Stimulated activated naive B cell treated with anti-CD40 and anti-IgM and Interleukin-4, amounts not matched to agents 10 μg/mL and 1 μg/mL and 100 μg/mL, for 72 hours (primary cell): ENCODE data around the gene LDB2.
"Not testable (repeated sequence)": the region's sequence is repeated elsewhere in the genome, so short reads cannot be mapped to it uniquely, and the experiment has no call there.

Experiments
- ATAC-seq, 2 donors: fragments of 150-1000 bp; cut with Tn5 transposase; replicated peaks; 2 replicates each; pipeline ENCODE4 v1.10.0; 2021; ENCODE audit warnings: moderate library complexity in 1 of 2
- DNase-seq: peaks from one replicate; pipeline ENCODE4 v3.0.0; 2021
- H3K27ac Mint-ChIP-seq: one replicate; pipeline ENCODE4 v1.8.0; 2022; ENCODE audit warnings: mild to moderate bottlenecking, mixed read lengths
- H3K27me3 Mint-ChIP-seq, 2 donors: one replicate each; pipeline ENCODE4 v1.8.0; 2022; ENCODE audit warnings: mixed read lengths in 2 of 2
- H3K36me3 Mint-ChIP-seq, 2 donors: one replicate each; pipeline ENCODE4 v1.8.0; 2022; ENCODE audit warnings: mixed read lengths in 2 of 2, mild to moderate bottlenecking in 1 of 2
- H3K4me1 Mint-ChIP-seq, 2 donors: one replicate each; pipeline ENCODE4 v1.8.0; 2022; ENCODE audit warnings: mixed read lengths in 2 of 2, mild to moderate bottlenecking in 1 of 2
- H3K4me3 Mint-ChIP-seq, 2 donors: one replicate each; pipeline ENCODE4 v1.8.0; 2022; ENCODE audit warnings: mild to moderate bottlenecking in 2 of 2, mixed read lengths in 2 of 2, moderate library complexity in 1 of 2
- H3K9me3 Mint-ChIP-seq, 2 donors: one replicate each; pipeline ENCODE4 v1.8.0; 2022; ENCODE audit warnings: mixed read lengths in 2 of 2, mild to moderate bottlenecking in 1 of 2

LDB2 gene

DNA sequence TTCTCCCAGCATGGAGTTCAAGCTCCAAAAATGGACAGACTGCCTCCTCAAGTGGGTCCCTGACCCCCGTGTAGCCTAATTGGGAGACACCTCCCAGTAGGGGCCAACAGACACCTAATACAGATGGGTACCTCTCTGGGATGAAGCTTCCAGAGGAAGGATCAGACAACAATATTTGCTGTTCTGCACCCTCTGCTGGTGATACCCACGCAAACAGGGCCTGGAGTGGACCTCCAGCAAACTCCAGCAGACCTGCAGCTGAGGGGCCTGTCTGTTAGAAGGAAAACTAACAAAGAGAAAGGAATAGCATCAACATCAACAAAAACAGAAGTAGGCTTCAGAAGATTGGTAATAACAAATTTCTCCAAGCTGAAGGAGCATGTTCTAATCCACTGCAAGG lies 269.2 kb downstream of the LDB2 start:
- not testable (repeated sequence) for H3K27ac Mint-ChIP-seq, H3K9me3 Mint-ChIP-seq, H3K4me1 Mint-ChIP-seq, H3K4me3 Mint-ChIP-seq, DNase-seq, H3K36me3 Mint-ChIP-seq, ATAC-seq, H3K27me3 Mint-ChIP-seq

DNA sequence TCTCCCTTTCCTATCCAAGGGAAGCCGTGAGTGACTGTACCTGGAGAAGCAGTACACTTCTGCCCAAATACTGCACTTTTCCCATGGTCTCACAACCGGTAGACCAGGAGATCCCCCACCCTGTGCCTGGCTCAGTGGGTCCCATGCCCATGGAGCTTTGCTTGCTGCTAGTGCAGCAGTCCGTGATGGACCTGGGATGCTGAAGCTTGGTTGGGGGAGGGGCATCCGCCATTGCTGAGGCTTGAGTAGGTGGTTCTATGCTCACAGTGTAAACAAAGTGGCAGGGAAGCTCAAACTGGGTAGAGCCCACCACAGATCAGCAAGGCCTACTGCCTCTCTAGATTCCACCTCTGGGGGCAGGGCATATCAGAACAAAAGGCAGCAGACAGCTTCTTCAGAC lies 269.6 kb downstream of the LDB2 start:
- not testable (repeated sequence) for DNase-seq, H3K36me3 Mint-ChIP-seq, H3K27ac Mint-ChIP-seq, H3K4me1 Mint-ChIP-seq, ATAC-seq, H3K4me3 Mint-ChIP-seq, H3K9me3 Mint-ChIP-seq, H3K27me3 Mint-ChIP-seq

DNA sequence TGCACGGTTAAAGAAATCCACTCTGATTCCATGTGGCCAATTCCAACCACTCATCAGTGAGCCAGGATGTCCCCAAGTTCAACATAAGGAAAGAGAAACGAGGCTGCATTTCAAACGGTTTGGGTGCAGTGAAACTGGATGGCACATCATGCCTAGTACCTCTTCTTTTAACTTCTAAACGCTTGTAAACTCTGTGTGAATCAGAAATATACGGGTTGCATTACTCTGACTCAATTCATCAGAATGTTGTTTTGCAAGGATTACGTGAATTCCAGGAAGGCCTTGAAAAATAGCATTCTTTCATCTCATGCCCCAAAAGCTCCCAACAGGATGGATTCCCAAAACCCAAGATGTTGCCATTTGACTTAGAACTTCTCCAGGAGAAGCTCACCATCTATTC lies 270.4 kb downstream of the LDB2 start:
- H3K27ac Mint-ChIP-seq = no peak overlapping the region
- H3K36me3 Mint-ChIP-seq = no peaks in the 10 kb centered on the region
- no peak for ATAC-seq

DNA sequence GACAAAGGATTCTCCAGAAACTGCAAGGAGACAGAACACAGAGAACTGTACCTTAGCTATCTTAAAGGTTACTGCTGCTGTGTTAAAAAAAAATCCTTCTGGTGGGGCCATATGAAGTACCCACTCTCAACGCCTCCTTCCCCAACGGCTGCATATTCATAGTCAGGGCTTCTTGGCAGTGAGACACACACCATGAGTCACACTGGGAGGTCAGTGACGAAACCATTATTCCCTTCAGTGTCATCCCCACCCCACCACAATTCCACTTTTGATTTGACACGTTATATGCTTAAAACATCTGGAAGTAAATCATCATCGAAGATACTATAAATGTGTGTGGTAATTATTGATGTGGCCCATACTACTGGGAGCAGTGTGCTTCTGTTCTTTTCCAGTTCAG lies 271.5 kb downstream of the LDB2 start:
- DNase-seq = no peak
- H3K27ac Mint-ChIP-seq = no peak overlapping the region
- peaks cover 0 to 1% of the 10 kb centered on the region in 2 donors for H3K9me3 Mint-ChIP-seq

More for the DNA sequence above, 270.4 kb downstream of the LDB2 start:
- H3K27me3 Mint-ChIP-seq = no peaks in the 10 kb centered on the region
- H3K4me1 Mint-ChIP-seq = no peaks in the 10 kb centered on the region
- no peak for DNase-seq
- no peak overlapping the region for H3K4me3 Mint-ChIP-seq
- peaks cover 3% of the 10 kb centered on the region in 2 donors for H3K9me3 Mint-ChIP-seq

DNA sequence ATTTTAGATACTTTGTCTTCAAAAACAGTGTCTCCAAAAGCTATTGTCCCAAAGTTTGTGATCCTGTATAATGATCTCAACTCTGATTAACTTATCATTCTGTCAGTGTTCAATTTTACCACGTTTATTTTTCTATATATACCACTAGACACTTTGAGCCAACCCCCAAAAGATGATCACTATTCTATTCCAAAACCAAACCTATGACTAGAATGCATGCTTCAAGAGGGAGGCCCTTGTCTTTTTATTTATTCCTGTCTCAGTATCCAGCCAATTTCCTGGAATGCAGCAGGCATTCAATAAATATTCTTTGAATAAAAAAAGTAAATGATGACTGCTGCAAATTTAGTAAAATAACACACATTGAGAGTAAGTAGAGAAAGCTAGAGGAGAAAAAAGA lies 275.6 kb downstream of the LDB2 start:
- no peak overlapping the region for H3K4me3 Mint-ChIP-seq
- H3K27ac Mint-ChIP-seq = no peak overlapping the region
- no peak for ATAC-seq

More for the DNA sequence above, 271.5 kb downstream of the LDB2 start:
- H3K36me3 Mint-ChIP-seq = no peaks in the 10 kb centered on the region
- ATAC-seq = no peak
- no peaks in the 10 kb centered on the region for H3K4me1 Mint-ChIP-seq
- H3K4me3 Mint-ChIP-seq = no peak overlapping the region
- H3K27me3 Mint-ChIP-seq = no peaks in the 10 kb centered on the region

DNA sequence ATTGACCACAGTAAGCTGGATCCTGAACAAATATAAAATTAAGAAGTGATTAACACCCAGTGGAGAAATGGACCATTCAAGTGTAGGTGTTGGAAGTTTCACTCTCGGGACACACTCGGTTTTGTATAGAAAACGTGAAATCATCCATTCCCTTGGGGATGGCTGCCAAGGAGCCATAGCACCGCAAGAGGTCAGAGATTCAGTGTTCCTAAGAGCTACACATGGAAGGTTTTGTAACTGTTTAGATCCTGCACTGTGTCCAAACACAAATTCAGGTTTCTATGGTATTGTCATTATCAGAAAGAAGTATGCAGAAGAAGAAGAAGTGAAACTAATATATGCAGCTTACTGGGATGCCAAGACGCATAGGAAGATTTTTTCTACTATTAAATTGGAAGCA lies 281.0 kb downstream of the LDB2 start:
- no peaks in the 10 kb centered on the region for H3K36me3 Mint-ChIP-seq
- H3K4me1 Mint-ChIP-seq = no peaks in the 10 kb centered on the region
- no peak overlapping the region for H3K4me3 Mint-ChIP-seq

More for the DNA sequence above, 275.6 kb downstream of the LDB2 start:
- H3K9me3 Mint-ChIP-seq = no peaks in the 10 kb centered on the region
- DNase-seq = no peak
- no peaks in the 10 kb centered on the region for H3K36me3 Mint-ChIP-seq
- H3K4me1 Mint-ChIP-seq = no peaks in the 10 kb centered on the region
- H3K27me3 Mint-ChIP-seq = no peaks in the 10 kb centered on the region

DNA sequence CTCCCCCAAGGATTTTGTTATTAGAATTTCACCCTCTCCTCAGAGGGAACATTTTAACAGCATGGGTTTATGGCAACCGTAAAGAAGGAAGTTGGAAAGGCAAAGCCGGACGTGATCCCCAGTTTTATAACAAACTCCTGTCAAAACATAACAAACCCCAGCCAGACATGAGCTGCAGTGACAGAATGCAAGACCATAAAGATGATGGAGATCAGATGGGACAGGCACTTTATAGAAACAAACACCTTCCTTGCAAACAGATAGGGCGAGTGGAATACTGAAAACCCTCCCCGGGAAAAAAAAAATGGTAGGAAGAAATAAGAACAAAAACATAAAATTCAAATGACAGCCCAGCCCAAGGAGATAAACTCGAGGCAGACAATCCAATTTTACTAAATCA lies 281.4 kb downstream of the LDB2 start:
- peaks cover 0 to 6% of the 10 kb centered on the region in 2 donors for H3K9me3 Mint-ChIP-seq
- no peaks in the 10 kb centered on the region for H3K4me1 Mint-ChIP-seq
- no peak overlapping the region for H3K4me3 Mint-ChIP-seq
- no peaks in the 10 kb centered on the region for H3K36me3 Mint-ChIP-seq
- no peak overlapping the region for H3K27ac Mint-ChIP-seq
- no peaks in the 10 kb centered on the region for H3K27me3 Mint-ChIP-seq
- no peak for ATAC-seq
- DNase-seq = no peak

More for the DNA sequence above, 281.0 kb downstream of the LDB2 start:
- DNase-seq = no peak
- no peak overlapping the region for H3K27ac Mint-ChIP-seq
- no peaks in the 10 kb centered on the region for H3K27me3 Mint-ChIP-seq
- H3K9me3 Mint-ChIP-seq = peaks cover 0 to 6% of the 10 kb centered on the region in 2 donors
- ATAC-seq = no peak

DNA sequence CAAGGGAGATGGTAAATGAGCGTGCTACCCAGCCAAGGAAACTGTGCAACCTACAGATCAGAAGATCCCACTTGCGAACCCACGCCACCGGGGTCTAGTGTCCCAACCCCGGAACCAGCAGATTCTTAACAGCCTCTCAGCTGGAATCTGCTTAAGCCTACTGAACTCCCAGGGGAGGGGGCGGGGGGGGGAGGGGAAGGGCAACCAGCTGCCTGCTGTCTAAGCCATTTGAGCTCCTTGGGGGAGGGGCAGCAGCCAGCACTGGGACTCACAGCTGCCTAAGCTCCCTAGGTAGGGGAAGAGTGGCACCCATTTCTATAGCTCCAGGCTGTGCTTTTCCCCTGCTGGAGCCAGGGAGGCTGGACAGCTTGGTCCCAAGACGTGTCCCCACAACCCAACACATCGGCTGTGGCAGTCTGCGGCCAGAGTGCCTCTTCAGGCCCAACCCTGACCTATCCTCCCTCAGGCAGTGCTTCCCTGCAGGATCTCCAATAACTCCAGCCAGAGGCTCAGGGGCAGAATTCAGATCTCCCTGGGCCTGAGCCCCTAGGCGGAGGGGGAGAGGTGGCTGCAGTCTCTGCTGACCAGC lies 289.2 kb downstream of the LDB2 start:
- Mint-ChIP-seq H3K4me1 (no peaks in the 10 kb centered on the region), H3K27ac (no peak overlapping the region), H3K27me3 (no peaks in the 10 kb centered on the region), H3K36me3 (no peaks in the 10 kb centered on the region), H3K9me3 (peaks cover 4 to 6% of the 10 kb centered on the region in 2 donors), H3K4me3 (no peak overlapping the region)
- DNase-seq (no peak), ATAC-seq (no peak)

DNA sequence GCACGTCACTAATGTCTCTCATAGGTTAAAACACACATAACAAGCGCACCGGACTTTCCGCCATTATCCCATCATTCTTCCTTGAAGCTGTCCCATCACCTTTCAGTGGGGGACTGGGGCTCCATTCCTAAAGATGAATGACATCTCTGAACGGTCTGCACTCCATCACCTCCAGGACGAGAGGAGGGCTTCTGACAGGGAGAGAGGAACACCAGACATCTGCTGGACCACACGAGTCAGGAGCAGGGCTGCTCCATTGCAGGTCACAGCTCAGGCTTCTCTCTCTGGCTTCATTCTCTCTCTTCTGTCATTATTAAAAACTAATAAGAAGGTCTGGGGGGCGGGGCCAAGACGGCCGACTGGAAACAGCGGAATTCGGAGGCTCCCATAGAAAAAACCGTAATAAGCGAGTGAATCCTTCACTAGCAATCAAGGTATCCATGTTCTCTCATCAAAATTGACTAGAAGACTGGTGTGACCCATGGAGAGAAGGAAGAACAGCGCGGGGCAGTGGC lies 289.8 kb downstream of the LDB2 start:
- H3K4me3 Mint-ChIP-seq = no peak overlapping the region
- H3K27ac Mint-ChIP-seq = no peak overlapping the region
- no peaks in the 10 kb centered on the region for H3K27me3 Mint-ChIP-seq
- peaks cover 4% of the 10 kb centered on the region in 2 donors for H3K9me3 Mint-ChIP-seq
- no peaks in the 10 kb centered on the region for H3K36me3 Mint-ChIP-seq
- H3K4me1 Mint-ChIP-seq = no peaks in the 10 kb centered on the region
- DNase-seq (no peak), ATAC-seq (no peak)

DNA sequence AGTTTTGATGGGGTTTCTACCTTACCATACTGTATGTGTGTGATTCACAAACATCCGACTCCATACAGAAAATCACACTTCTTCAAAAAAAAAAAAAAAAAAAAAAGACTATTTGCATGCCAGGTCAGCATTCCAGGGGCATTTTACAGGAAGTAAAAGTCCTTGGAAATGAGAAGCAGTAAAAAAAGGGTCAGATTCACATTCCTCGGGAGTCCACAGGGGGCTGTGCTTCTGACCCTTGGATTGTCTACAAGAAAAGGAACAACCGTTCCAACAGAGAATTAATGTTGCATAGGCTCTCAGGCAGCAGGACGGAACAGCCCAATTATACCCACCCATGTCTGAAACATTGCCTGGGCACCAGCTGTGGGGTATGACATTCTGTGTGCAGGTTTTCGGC lies 290.3 kb downstream of the LDB2 start:
- no peaks in the 10 kb centered on the region for H3K36me3 Mint-ChIP-seq
- no peaks in the 10 kb centered on the region for H3K27me3 Mint-ChIP-seq
- ATAC-seq (no peak), DNase-seq (no peak)
- no peak overlapping the region for H3K4me3 Mint-ChIP-seq
- H3K27ac Mint-ChIP-seq = no peak overlapping the region
- H3K4me1 Mint-ChIP-seq = no peaks in the 10 kb centered on the region
- peaks cover 1 to 4% of the 10 kb centered on the region in 2 donors for H3K9me3 Mint-ChIP-seq

DNA sequence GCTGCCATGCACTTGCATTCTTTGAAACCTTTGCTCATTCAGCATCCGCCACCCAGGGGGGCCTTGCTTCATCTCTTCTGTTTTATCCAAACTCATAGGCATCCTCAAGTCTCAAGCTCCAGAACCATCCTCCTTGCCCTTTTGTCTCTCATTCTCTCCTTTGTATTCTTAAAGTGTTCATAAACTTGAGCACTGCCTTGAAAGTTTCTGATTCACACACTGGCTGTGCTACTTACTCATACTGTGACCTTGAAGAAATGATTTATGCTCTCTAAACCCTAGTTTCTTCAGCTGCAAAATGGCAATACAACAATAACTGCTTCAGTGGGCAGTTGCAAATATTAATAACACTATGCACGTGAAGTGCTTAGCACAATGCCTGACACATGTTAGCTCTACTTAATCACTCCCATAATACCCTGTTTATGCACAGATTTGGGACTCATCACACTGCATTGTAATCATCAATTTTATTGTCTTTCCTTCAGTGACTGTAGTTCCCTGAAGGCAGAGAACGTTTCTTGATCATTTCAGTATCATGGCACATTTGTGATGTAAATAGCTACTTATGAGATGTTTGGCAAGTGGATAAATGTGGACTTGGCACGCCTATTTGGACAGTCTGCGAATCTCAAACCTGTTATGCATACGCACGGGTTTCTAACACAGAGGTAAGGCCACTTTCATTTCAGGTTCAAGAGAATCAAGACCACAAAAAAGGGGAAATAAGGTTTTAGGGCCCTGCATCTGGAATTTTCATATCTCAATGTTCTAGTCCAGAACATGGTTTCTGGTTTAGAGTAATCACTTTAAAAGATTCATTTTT lies 291.0 kb downstream of the LDB2 start:
- Mint-ChIP-seq H3K27me3 (no peaks in the 10 kb centered on the region), H3K4me1 (no peaks in the 10 kb centered on the region), H3K9me3 (peaks cover 1 to 4% of the 10 kb centered on the region in 2 donors), H3K4me3 (no peak overlapping the region), H3K27ac (no peak overlapping the region), H3K36me3 (no peaks in the 10 kb centered on the region)
- DNase-seq = no peak
- no peak for ATAC-seq

DNA sequence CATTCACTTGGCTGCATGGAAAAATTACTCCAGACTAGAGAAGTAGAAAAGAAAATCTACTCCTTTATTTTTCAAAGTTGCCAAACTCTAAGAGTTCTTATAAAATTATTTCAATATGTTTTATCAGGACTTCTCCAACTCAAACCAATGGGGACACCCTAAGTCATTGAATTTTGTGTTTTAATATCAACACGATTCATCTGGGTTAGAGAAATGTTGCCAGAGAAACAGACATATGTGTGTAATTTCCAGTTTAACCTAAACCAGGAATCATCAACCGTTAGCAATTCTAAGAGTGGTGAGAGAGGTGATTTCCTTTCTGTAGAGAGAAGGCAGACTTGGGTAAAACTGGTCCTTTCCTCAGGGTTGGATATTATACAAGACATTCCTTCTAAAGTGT lies 291.8 kb downstream of the LDB2 start:
- H3K27ac Mint-ChIP-seq = no peak overlapping the region
- ATAC-seq = no peak
- no peak for DNase-seq
- no peak overlapping the region for H3K4me3 Mint-ChIP-seq
- no peaks in the 10 kb centered on the region for H3K4me1 Mint-ChIP-seq
- H3K27me3 Mint-ChIP-seq = no peaks in the 10 kb centered on the region
- peaks cover under 1 to 4% of the 10 kb centered on the region in 2 donors for H3K9me3 Mint-ChIP-seq
- H3K36me3 Mint-ChIP-seq = no peaks in the 10 kb centered on the region

DNA sequence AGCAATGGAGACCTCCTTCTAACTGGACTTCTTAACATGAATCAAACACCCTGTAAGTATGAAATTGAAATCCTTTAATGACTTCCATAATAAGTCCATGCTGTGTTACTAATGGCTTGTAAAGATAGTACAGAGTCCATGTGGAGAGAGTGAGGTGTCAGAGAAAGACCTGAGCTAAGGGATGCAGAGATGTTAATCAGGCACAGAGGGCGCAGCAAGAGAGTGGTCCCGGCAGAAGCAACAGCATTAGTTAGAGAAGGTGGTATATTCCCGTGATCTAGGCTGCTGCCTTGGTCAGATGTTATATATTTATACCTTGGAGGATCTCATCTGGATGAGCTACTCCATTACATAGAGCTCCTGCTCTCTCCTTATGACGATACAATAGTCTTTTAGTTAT lies 295.3 kb downstream of the LDB2 start:
- no peak for DNase-seq
- Mint-ChIP-seq H3K4me3 (no peak overlapping the region), H3K27me3 (no peaks in the 10 kb centered on the region), H3K36me3 (no peaks in the 10 kb centered on the region), H3K9me3 (no peaks in the 10 kb centered on the region), H3K27ac (no peak overlapping the region), H3K4me1 (no peaks in the 10 kb centered on the region)
- no peak for ATAC-seq

DNA sequence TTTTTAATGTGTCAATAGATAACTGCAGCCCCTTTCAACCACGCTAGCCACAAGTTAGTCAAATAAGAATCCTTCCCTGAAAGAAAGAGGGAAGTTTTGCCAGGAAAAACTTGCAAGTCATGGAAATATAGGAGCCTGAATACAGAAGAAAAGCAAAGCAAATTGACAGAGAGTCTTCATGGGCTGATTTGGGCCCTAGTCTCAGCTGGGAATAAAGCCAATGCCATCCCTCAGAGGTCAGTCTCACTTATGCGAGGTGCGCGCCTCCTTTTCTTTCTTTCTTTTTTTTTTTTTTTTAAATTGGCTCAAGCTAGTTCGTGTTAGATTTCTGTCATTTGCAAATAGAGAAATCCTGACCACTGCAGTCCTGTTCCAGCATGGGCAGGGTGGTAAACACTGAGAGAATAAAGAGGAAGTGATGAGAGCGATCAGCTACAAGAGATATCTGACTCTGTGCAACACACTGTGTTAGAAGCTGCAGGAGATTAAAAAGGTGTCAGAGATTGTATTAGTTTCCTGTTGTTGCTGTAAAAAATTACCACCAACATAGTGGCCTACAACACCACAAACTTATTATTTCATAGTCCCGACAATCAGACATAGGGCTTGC lies 299.7 kb downstream of the LDB2 start:
- Mint-ChIP-seq H3K4me3 (no peak overlapping the region), H3K27me3 (no peaks in the 10 kb centered on the region)
- no peak for ATAC-seq

More for the DNA sequence above, 299.7 kb downstream of the LDB2 start:
- DNase-seq = no peak
- no peaks in the 10 kb centered on the region for H3K9me3 Mint-ChIP-seq
- H3K36me3 Mint-ChIP-seq = no peaks in the 10 kb centered on the region
- H3K4me1 Mint-ChIP-seq = no peaks in the 10 kb centered on the region
- H3K27ac Mint-ChIP-seq = no peak overlapping the region
